Gastrocnemius medialis (tissue), 4 donors: ENCODE measurements around the gene FARP1. TPM values are rescaled to one million over a fixed set of nuclear protein-coding genes. Genes with fewer than 3 reads are reported as not detected.

Experiments
- ATAC-seq, 2 donors: fragments of 150-250 bp; one replicate each; pipeline ENCODE4 v1.9.1; 2016
- DNase-seq, 2 donors: peaks; one replicate each; pipeline ENCODE4 v3.0.0-alpha.2; 2019
- H3K27ac ChIP-seq, 4 donors: fragments of 200-600 bp; sonication (generic); 1 replicate in 1 of 4; 2 replicates in 3 of 4; pipeline ENCODE4 v1.5.1; 2016 to 2018; ENCODE audit warnings: mild to moderate bottlenecking in 2 of 4, moderate library complexity in 1 of 4
- H3K27me3 ChIP-seq, 3 donors: fragments of 200-600 bp; sonication (generic) in 2 of 3; 1 replicate in 1 of 3; 2 replicates in 2 of 3; pipeline versions ENCODE4 v1.5.1 to v1.6.0; 2016 to 2019; ENCODE audit warnings: mild to moderate bottlenecking in 1 of 3, moderate library complexity in 1 of 3
- H3K36me3 ChIP-seq, 2 donors: fragments of 200-600 bp; sonication (generic) in 1 of 2; one replicate each; pipeline ENCODE4 v1.5.1; 2017 to 2018
- H3K4me1 ChIP-seq, 2 donors: fragments of 200-600 bp; sonication (generic) in 1 of 2; one replicate each; pipeline ENCODE4 v1.5.1; 2016 to 2017; ENCODE audit warnings: mild to moderate bottlenecking in 2 of 2
- H3K4me3 ChIP-seq, 4 donors: fragments of 200-600 bp; sonication (generic) in 3 of 4; 1 replicate in 1 of 4; 2 replicates in 3 of 4; pipeline ENCODE4 v1.5.1; 2016 to 2019; ENCODE audit warnings: mild to moderate bottlenecking in 2 of 4
- H3K9me3 ChIP-seq, 3 donors: fragments of 200-600 bp; sonication (generic) in 2 of 3; 1 replicate in 1 of 3; 2 replicates in 2 of 3; pipeline ENCODE4 v1.5.1; 2016 to 2019
- CTCF ChIP-seq, 5 experiments: fragments of 450-650 bp in 3 of 5; fragments of 200-600 bp in 2 of 5; sonication (generic) in 2 of 5; IDR thresholded peaks in 4 of 5; conservative IDR thresholded peaks in 1 of 5; 1 replicate in 4 of 5; 2 replicates in 1 of 5; pipeline ENCODE4 v1.5.1; 2016 to 2019; ENCODE audit warnings: antibody characterized with exemption in 5 of 5, mild to moderate bottlenecking in 3 of 5, moderate library complexity in 3 of 5
- POLR2A ChIP-seq, 2 donors: fragments of 450-650 bp; IDR thresholded peaks; one replicate each; pipeline ENCODE4 v1.6.1; 2017; ENCODE audit warnings: antibody characterized with exemption in 2 of 2, mild to moderate bottlenecking in 2 of 2, moderate library complexity in 2 of 2
- in situ Hi-C, 4 donors: fragments of 200-750 bp; cut with MboI; loops; one replicate each; pipeline versions ENCODE4 v1.15.0 to v1.8.0; 2017; ENCODE audit warnings: low sequenced_read_pairs in 4 of 4
- intact Hi-C: fragments of 100-400 bp; cut with DNase I; formaldehyde crosslinking; loops from one replicate; pipeline ENCODE4 v1.15.1; 2023; ENCODE audit warnings: low total_unique reads
- total RNA-seq, 4 donors: library from RNA; depleted of rRNA; stranded (reverse); fragments of >200 nt; gene quantifications; one replicate each; pipeline versions ENCODE4 v1.1.0 to v1.2.3, GENCODE V29; 2016

Gene FARP1
- total RNA-seq, 4 donors from 2014 or later, result 3.5 to 9.8 (median 4.9) TPM

- ATAC-seq, result no peak
- H3K27ac ChIP-seq, result no peak overlapping the region
- no peak overlapping the region for H3K4me3 ChIP-seq
- TF ChIP-seq POLR2A (IDR thresholded peaks at IDR 0.05), result no peak
- TF ChIP-seq CTCF (IDR thresholded peaks at IDR 0.05 in 4 of 5, conservative IDR thresholded peaks at IDR 0.05 in 1 of 5), result no peak
- H3K9me3 ChIP-seq, result no peaks in the 10 kb centered on the region
- no peaks in the 10 kb centered on the region for H3K4me1 ChIP-seq
- intact Hi-C loops (no loop called here), in situ Hi-C loops (loop anchor here in 1 of 4 donors (10.0 kb wide), 1 partner anchor 61 kb away; no protein-coding TSS in a partner anchor)
- no peak for DNase-seq
- H3K27me3 ChIP-seq, result no peaks in the 10 kb centered on the region
- no peaks in the 10 kb centered on the region for H3K36me3 ChIP-seq
These were observed 38.7 kb upstream of the FARP1 start for GRCh38 chr13:98103942-98104880.

GRCh38 chr13:98105929-98106336 is 37.0 kb upstream of the FARP1 start:
- Histone ChIP-seq H3K36me3 (no peaks in the 10 kb centered on the region), H3K4me1 (no peaks in the 10 kb centered on the region), H3K4me3 (no peak overlapping the region), H3K9me3 (no peaks in the 10 kb centered on the region), H3K27me3 (no peaks in the 10 kb centered on the region), H3K27ac (no peak overlapping the region)
- no peak for TF ChIP-seq CTCF (IDR thresholded peaks at IDR 0.05 in 4 of 5, conservative IDR thresholded peaks at IDR 0.05 in 1 of 5)
- no peak for TF ChIP-seq POLR2A (IDR thresholded peaks at IDR 0.05)
- ATAC-seq (peak; percentile 24 to 58), DNase-seq (peak in 1 of 2 donors; percentile 12)
- in situ Hi-C loops, result loop anchor here in 1 of 4 donors (10.0 kb wide), 1 partner anchor 59 kb away; no protein-coding TSS in a partner anchor
- intact Hi-C loops, result no loop called here

GRCh38 chr13:98108341-98108740 is 34.6 kb upstream of the FARP1 start:
- in situ Hi-C loops (loop anchor here in 1 of 4 donors (10.0 kb wide), 1 partner anchor 56 kb away; no protein-coding TSS in a partner anchor), intact Hi-C loops (no loop called here)
- no peaks in the 10 kb centered on the region for H3K9me3 ChIP-seq
- H3K4me1 ChIP-seq, result no peaks in the 10 kb centered on the region
- no peak overlapping the region for H3K4me3 ChIP-seq
- no peaks in the 10 kb centered on the region for H3K27me3 ChIP-seq
- H3K27ac ChIP-seq, result no peak overlapping the region
- TF ChIP-seq POLR2A (IDR thresholded peaks at IDR 0.05) (no peak), CTCF (IDR thresholded peaks at IDR 0.05 in 4 of 5, conservative IDR thresholded peaks at IDR 0.05 in 1 of 5) (no peak)
- ATAC-seq (no peak), DNase-seq (no peak)
- H3K36me3 ChIP-seq, result no peaks in the 10 kb centered on the region

- no peak for DNase-seq
- H3K36me3 ChIP-seq, result no peaks in the 10 kb centered on the region
These were observed 33.6 kb upstream of the FARP1 start for GRCh38 chr13:98109226-98109853.

GRCh38 chr13:98110749-98111148 is 32.1 kb upstream of the FARP1 start:
- TF ChIP-seq POLR2A (IDR thresholded peaks at IDR 0.05) (no peak), CTCF (IDR thresholded peaks at IDR 0.05 in 4 of 5, conservative IDR thresholded peaks at IDR 0.05 in 1 of 5) (no peak)
- in situ Hi-C loops, result no loop called here

More at GRCh38 chr13:98109226-98109853, 33.6 kb upstream of the FARP1 start:
- H3K27ac ChIP-seq, result no peak overlapping the region
- no peak for ATAC-seq
- in situ Hi-C loops (loop anchor here in 1 of 4 donors (10.0 kb wide), 1 partner anchor 55 kb away; no protein-coding TSS in a partner anchor), intact Hi-C loops (no loop called here)
- no peak for TF ChIP-seq POLR2A (IDR thresholded peaks at IDR 0.05)
- H3K27me3 ChIP-seq, result no peaks in the 10 kb centered on the region
- H3K4me3 ChIP-seq, result no peak overlapping the region
- H3K4me1 ChIP-seq, result no peaks in the 10 kb centered on the region
- H3K9me3 ChIP-seq, result no peaks in the 10 kb centered on the region

More at GRCh38 chr13:98110749-98111148, 32.1 kb upstream of the FARP1 start:
- Histone ChIP-seq H3K4me3 (no peak overlapping the region), H3K4me1 (no peaks in the 10 kb centered on the region), H3K27ac (no peak overlapping the region), H3K9me3 (no peaks in the 10 kb centered on the region), H3K27me3 (no peaks in the 10 kb centered on the region), H3K36me3 (no peaks in the 10 kb centered on the region)
- no peak for DNase-seq
- no peak for ATAC-seq
- intact Hi-C loops, result no loop called here
